Left ventricle myocardium inferior (tissue), 1 donor: Measurements from ENCODE around the gene LMNB1. TPM values are rescaled to one million over a fixed set of nuclear protein-coding genes. Genes with fewer than 3 reads are reported as not detected.
A peak's percentile ranks its signal among the peaks of the same experiment; 100 is the strongest.

Experiments
- DNase-seq: peaks from one replicate; pipeline ENCODE4 v3.0.0-alpha.2; 2020
- H3K27ac ChIP-seq: fragments of 200-600 bp; replicated peaks from 2 replicates; pipeline ENCODE4 v1.8.0; 2021
- H3K27me3 ChIP-seq: fragments of 200-600 bp; 2 replicates; pipeline ENCODE4 v1.8.0; 2021; ENCODE audit warnings: low read depth
- H3K36me3 ChIP-seq: fragments of 200-600 bp; 2 replicates; pipeline ENCODE4 v1.8.0; 2021
- H3K4me1 ChIP-seq: fragments of 200-600 bp; 2 replicates; pipeline ENCODE4 v1.8.0; 2021
- H3K4me3 ChIP-seq: fragments of 200-600 bp; 2 replicates; pipeline ENCODE4 v1.8.0; 2021; ENCODE audit warnings: mild to moderate bottlenecking, moderate library complexity
- H3K9me3 ChIP-seq: fragments of 200-600 bp; replicated peaks from 2 replicates; pipeline ENCODE4 v1.8.0; 2021
- CTCF ChIP-seq: fragments of 200-600 bp; IDR thresholded peaks from 2 replicates; pipeline ENCODE4 v1.8.0; 2021; ENCODE audit warnings: antibody characterized with exemption, mild to moderate bottlenecking, borderline replicate concordance
- intact Hi-C: fragments of 100-400 bp; cut with micrococcal nuclease; formaldehyde crosslinking; loops from one replicate; pipeline ENCODE4 v1.11.0; 2022
- total RNA-seq: library from RNA; stranded (reverse); fragmentation: NEBNext Ultra II Directional; extraction: Animal tissue kit (Norgen Biotek cat#: 25700); gene quantifications from one replicate; pipeline ENCODE4 v1.2.1, GENCODE V29; 2021
- donor health status: DM: no; HTN: yes; CAD: no; lungs with severe emphysema.

LMNB1 gene
- total RNA-seq, 1 donor from 2014 or later: 1.8 TPM

- Histone ChIP-seq H3K27me3 (no peaks in the 10 kb centered on the region), H3K27ac (no peak overlapping the region), H3K9me3 (no peaks in the 10 kb centered on the region), H3K4me3 (no peak overlapping the region), H3K4me1 (peaks cover 39% of the 10 kb centered on the region), H3K36me3 (no peaks in the 10 kb centered on the region)
- no peak for TF ChIP-seq CTCF
- intact Hi-C loops: no loop called here
- DNase-seq: no peak
Observed at GRCh38 chr5:126855266-126855665, 78.3 kb downstream of the LMNB1 start.

GRCh38 chr5:126857472-126858410 lies 80.8 kb downstream of the LMNB1 start:
- H3K9me3 ChIP-seq: no peaks in the 10 kb centered on the region
- no peaks in the 10 kb centered on the region for H3K27me3 ChIP-seq
- no peak overlapping the region for H3K4me3 ChIP-seq
- peak overlapping the region; percentile 27 for H3K27ac ChIP-seq
- no peak for DNase-seq
- intact Hi-C loops: no loop called here
- no peaks in the 10 kb centered on the region for H3K36me3 ChIP-seq
- no peak for TF ChIP-seq CTCF
- peaks cover 17% of the 10 kb centered on the region for H3K4me1 ChIP-seq

- no peaks in the 10 kb centered on the region for H3K9me3 ChIP-seq
- no peak for DNase-seq
- no peak overlapping the region for H3K27ac ChIP-seq
- H3K4me1 ChIP-seq: peaks cover 14% of the 10 kb centered on the region
- no peak for TF ChIP-seq CTCF
- H3K4me3 ChIP-seq: no peak overlapping the region
- intact Hi-C loops: no loop called here
- no peaks in the 10 kb centered on the region for H3K36me3 ChIP-seq
- H3K27me3 ChIP-seq: no peaks in the 10 kb centered on the region
Observed at GRCh38 chr5:126858441-126858840, 81.5 kb downstream of the LMNB1 start.

GRCh38 chr5:126863402-126863801 lies 86.5 kb downstream of the LMNB1 start:
- peaks cover 8% of the 10 kb centered on the region for H3K4me1 ChIP-seq
- DNase-seq: no peak
- intact Hi-C loops: no loop called here
- H3K9me3 ChIP-seq: no peaks in the 10 kb centered on the region
- no peak overlapping the region for H3K27ac ChIP-seq
- H3K36me3 ChIP-seq: no peaks in the 10 kb centered on the region
- H3K27me3 ChIP-seq: no peaks in the 10 kb centered on the region
- no peak for TF ChIP-seq CTCF
- H3K4me3 ChIP-seq: no peak overlapping the region

- no peak overlapping the region for H3K27ac ChIP-seq
- no peak for DNase-seq
- H3K36me3 ChIP-seq: no peaks in the 10 kb centered on the region
- no peak overlapping the region for H3K4me3 ChIP-seq
- intact Hi-C loops: no loop called here
- no peak for TF ChIP-seq CTCF
- no peaks in the 10 kb centered on the region for H3K27me3 ChIP-seq
- peaks cover 15% of the 10 kb centered on the region for H3K4me1 ChIP-seq
- no peaks in the 10 kb centered on the region for H3K9me3 ChIP-seq
Observed at GRCh38 chr5:126864042-126864688, 87.2 kb downstream of the LMNB1 start.
